Nephron (organoid): Measurements from ENCODE around the gene PPP1R3C.
A peak's percentile ranks its signal among the peaks of the same experiment; 100 is the strongest.

ENCODE experiments used
- H3K27ac Mint-ChIP-seq, 3 experiments: 2 replicates each; pipeline ENCODE4 v1.8.0; 2020; ENCODE audit warnings: mixed read lengths in 3 of 3, mild to moderate bottlenecking in 2 of 3, moderate library complexity in 1 of 3
- H3K27me3 Mint-ChIP-seq: 2 replicates; pipeline ENCODE4 v1.8.0; 2021; ENCODE audit warnings: low read depth, mild to moderate bottlenecking, moderate library complexity, mixed read lengths
- H3K36me3 Mint-ChIP-seq: 2 replicates; pipeline ENCODE4 v1.8.0; 2020; ENCODE audit warnings: low read depth, mixed read lengths
- H3K4me1 Mint-ChIP-seq: 2 replicates; pipeline ENCODE4 v1.8.0; 2020; ENCODE audit warnings: mixed read lengths
- H3K4me3 Mint-ChIP-seq, 3 experiments: 2 replicates each; pipeline ENCODE4 v1.8.0; 2020; ENCODE audit warnings: mild to moderate bottlenecking in 3 of 3, mixed read lengths in 3 of 3, moderate library complexity in 2 of 3
- H3K9me3 Mint-ChIP-seq: 2 replicates; pipeline ENCODE4 v1.8.0; 2020; ENCODE audit warnings: mixed read lengths
- TF ChIP-seq, protein P1 (sequence below), 3 experiments: fragments of 200-600 bp; sonication (generic); IDR thresholded peaks; one replicate each; pipeline ENCODE4 v1.5.0; 2021; ENCODE audit warnings: antibody characterized with exemption in 3 of 3; ENCODE audit not compliant: unreplicated experiment in 3 of 3

PPP1R3C gene

DNA sequence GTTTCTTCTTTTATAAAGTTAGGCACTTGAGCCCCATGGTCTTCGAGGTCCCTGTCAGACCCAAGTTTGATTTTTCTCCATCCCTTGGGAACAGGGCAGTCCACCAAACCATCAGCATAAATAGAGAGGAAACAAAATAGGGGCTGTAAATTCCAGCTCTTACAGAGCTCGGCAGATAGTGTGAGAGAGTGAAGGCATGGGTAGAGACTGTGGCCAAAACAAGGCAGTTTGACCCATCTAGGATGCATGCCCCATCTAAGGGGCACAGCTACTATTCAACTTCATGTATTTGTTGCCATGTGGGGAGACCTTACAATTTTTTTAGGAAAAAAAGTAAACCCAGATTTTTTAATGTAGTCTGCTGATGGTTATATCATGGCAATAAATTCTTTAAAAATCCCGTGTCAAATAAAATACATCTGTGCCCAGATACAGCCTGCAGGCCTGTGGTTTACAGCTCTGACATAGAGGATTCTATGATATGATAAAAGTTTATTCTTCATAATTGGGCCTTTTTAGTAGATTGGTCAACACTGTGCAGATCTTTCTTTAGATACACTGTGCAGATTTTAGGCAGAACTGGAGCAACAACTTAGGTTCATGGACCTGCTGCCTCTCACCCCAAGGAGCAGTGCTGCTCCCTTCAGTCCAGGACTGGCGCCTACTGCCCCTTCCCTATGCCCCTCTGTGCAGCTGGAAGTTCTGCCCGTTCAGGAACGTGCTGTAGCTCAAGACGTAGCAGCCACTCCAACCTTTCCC is 5.3 kb downstream of the PPP1R3C start:
- Mint-ChIP-seq H3K27ac (peak overlapping the region in 2 of 3 experiments; percentile 45 to 70), H3K4me1 (peaks cover 53% of the 10 kb centered on the region), H3K9me3 (peaks cover 20% of the 10 kb centered on the region), H3K4me3 (peak overlapping the region in 1 of 3 experiments; percentile 87), H3K27me3 (no peaks in the 10 kb centered on the region), H3K36me3 (peaks cover 71% of the 10 kb centered on the region)
- TF ChIP-seq, protein P1, sequence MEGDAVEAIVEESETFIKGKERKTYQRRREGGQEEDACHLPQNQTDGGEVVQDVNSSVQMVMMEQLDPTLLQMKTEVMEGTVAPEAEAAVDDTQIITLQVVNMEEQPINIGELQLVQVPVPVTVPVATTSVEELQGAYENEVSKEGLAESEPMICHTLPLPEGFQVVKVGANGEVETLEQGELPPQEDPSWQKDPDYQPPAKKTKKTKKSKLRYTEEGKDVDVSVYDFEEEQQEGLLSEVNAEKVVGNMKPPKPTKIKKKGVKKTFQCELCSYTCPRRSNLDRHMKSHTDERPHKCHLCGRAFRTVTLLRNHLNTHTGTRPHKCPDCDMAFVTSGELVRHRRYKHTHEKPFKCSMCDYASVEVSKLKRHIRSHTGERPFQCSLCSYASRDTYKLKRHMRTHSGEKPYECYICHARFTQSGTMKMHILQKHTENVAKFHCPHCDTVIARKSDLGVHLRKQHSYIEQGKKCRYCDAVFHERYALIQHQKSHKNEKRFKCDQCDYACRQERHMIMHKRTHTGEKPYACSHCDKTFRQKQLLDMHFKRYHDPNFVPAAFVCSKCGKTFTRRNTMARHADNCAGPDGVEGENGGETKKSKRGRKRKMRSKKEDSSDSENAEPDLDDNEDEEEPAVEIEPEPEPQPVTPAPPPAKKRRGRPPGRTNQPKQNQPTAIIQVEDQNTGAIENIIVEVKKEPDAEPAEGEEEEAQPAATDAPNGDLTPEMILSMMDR (IDR thresholded peaks at IDR 0.05; ENCODE audit: unreplicated experiment in 3 of 3), result no peak

GRCh38 chr10:91626936-91627335 is 5.9 kb downstream of the PPP1R3C start:
- Mint-ChIP-seq H3K27me3 (no peaks in the 10 kb centered on the region), H3K36me3 (peaks cover 74% of the 10 kb centered on the region), H3K9me3 (peaks cover 22% of the 10 kb centered on the region), H3K27ac (peak overlapping the region in 2 of 3 experiments; percentile 45 to 70), H3K4me1 (peaks cover 48% of the 10 kb centered on the region), H3K4me3 (no peak overlapping the region)
- TF ChIP-seq, protein P1 (IDR thresholded peaks at IDR 0.05; ENCODE audit: unreplicated experiment in 3 of 3), result no peak

DNA sequence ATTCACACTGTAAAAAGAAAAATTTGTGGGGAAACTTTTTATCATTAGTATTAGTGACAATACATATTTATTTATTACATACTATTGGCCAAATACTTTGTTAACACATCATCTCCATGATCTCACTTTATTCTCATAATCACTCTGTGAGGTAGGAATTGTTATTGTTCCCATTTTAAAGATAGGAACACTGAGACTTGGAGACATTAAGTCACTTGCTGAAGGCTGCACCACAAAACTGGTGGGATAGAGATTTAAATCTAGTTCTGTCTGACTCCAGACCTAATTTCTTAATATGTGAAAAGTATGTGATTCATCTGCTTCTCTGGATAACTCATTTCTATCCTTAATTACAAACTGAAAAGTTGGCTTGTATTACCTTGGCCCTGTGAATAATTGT is 8.2 kb downstream of the PPP1R3C start:
- Mint-ChIP-seq H3K36me3 (peaks cover 64% of the 10 kb centered on the region), H3K27ac (no peak overlapping the region), H3K9me3 (peaks cover 28% of the 10 kb centered on the region), H3K4me1 (peaks cover 26% of the 10 kb centered on the region), H3K27me3 (no peaks in the 10 kb centered on the region), H3K4me3 (no peak overlapping the region)
- TF ChIP-seq, protein P1 (IDR thresholded peaks at IDR 0.05; ENCODE audit: unreplicated experiment in 3 of 3), result no peak

DNA sequence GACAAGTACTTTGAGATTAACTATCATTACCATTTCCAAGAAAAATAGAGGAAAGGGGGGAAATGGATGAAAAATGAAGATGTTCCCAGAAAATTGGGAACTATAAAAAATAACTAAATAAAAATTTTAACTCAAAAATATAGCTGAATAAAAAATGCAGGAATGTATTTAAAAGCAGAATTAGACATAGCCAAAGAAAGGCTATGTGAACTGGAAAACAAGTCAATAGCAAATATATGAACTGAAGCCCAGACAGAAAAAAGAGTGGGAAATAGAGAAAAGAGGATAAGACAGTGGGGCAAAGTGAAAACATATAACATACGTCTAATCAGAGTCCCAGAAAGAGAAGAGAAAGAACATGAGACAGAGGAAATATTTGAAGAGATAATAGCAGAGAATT is 10.3 kb downstream of the PPP1R3C start:
- H3K36me3 Mint-ChIP-seq, result peaks cover 46% of the 10 kb centered on the region
- TF ChIP-seq, protein P1 (IDR thresholded peaks at IDR 0.05; ENCODE audit: unreplicated experiment in 3 of 3), result no peak
- no peak overlapping the region for H3K27ac Mint-ChIP-seq
- H3K9me3 Mint-ChIP-seq, result peaks cover 31% of the 10 kb centered on the region
- H3K27me3 Mint-ChIP-seq, result no peaks in the 10 kb centered on the region
- H3K4me1 Mint-ChIP-seq, result peaks cover 7% of the 10 kb centered on the region
- no peak overlapping the region for H3K4me3 Mint-ChIP-seq

DNA sequence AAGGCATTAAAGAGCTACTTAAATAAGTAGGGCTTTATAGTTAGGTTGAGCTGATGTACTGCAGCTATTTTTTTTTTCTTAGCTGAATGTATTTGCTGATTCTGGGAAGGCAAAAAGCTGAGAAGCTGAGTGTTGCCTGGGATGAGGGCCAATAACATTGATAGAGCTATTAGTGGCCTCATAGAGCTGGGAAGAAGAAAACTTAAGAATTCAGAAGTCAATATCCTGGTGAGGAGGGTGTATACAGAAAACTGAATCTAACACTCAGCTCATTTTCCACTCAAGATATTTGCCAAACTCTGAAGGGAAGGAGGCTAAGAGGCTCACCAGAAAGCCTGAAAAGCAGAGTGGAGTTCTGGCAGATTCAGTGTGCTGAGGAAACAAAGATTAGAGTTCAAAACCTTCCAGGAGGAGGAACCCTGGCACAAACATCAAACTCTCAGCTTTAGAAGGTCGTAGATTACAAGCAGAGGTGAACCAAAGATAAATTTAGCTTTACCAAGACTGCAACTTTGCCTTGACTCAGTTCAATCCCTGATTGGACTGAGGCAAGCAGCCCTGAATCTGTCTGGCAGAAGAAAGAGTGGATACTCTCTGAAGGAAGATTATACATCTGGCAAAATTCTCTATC is 11.3 kb downstream of the PPP1R3C start:
- TF ChIP-seq, protein P1 (IDR thresholded peaks at IDR 0.05; ENCODE audit: unreplicated experiment in 3 of 3), result no peak
- H3K9me3 Mint-ChIP-seq, result peaks cover 31% of the 10 kb centered on the region
- H3K27me3 Mint-ChIP-seq, result no peaks in the 10 kb centered on the region
- H3K27ac Mint-ChIP-seq, result no peak overlapping the region
- H3K4me1 Mint-ChIP-seq, result peaks cover 6% of the 10 kb centered on the region
- H3K36me3 Mint-ChIP-seq, result peaks cover 41% of the 10 kb centered on the region
- no peak overlapping the region for H3K4me3 Mint-ChIP-seq
